SU-DHL-6 (cell line): ENCODE data around the gene AARS2.

ENCODE experiments used
- H2AFZ ChIP-seq: fragments of 200-600 bp; sonication (generic); 2 replicates; pipeline ENCODE4 v1.6.1; 2014; ENCODE audit warnings: low read depth, mild to moderate bottlenecking, moderate library complexity, mixed read lengths, antibody characterized with exemption, low read length; ENCODE audit not compliant: severe bottlenecking
- H3F3A ChIP-seq: fragments of 200-600 bp; shearing (Covaris generic); 2 replicates; pipeline ENCODE4 v1.6.0; 2016; ENCODE audit warnings: antibody characterized with exemption, mild to moderate bottlenecking; ENCODE audit not compliant: insufficient read depth
- H3K27ac ChIP-seq: fragments of 200-600 bp; sonication (generic); 2 replicates; pipeline ENCODE4 v1.5.1; 2016; ENCODE audit warnings: low read depth, mild to moderate bottlenecking, low read length, moderate library complexity, mixed read lengths
- H3K27me3 ChIP-seq: fragments of 200-600 bp; sonication (generic), shearing (Covaris generic); 2 replicates; pipeline ENCODE4 v1.6.0; 2014; ENCODE audit warnings: mild to moderate bottlenecking, low read length
- H3K36me3 ChIP-seq: fragments of 200-600 bp; sonication (generic); 2 replicates; pipeline ENCODE4 v1.6.1; 2014; ENCODE audit warnings: mild to moderate bottlenecking, low read length, mixed read lengths
- H3K4me2 ChIP-seq: fragments of 300-600, 200-600 bp; shearing (Covaris generic), sonication (generic); 2 replicates; pipeline ENCODE4 v1.6.0; 2014; ENCODE audit warnings: low read length, low read depth, mild to moderate bottlenecking; ENCODE audit not compliant: poor library complexity, severe bottlenecking
- H3K4me3 ChIP-seq: fragments of 200-600 bp; sonication (generic); 2 replicates; pipeline ENCODE4 v1.5.1; 2014; ENCODE audit warnings: antibody characterized with exemption, low read length, mild to moderate bottlenecking, mixed read lengths; ENCODE audit not compliant: insufficient read depth, poor library complexity, severe bottlenecking
- H3K79me2 ChIP-seq: fragments of 200-600 bp; sonication (generic); 2 replicates; pipeline ENCODE4 v1.6.1; 2014; ENCODE audit warnings: mild to moderate bottlenecking, low read length, moderate library complexity; ENCODE audit not compliant: insufficient read depth
- H3K9ac ChIP-seq: fragments of 200-600 bp; sonication (generic); 2 replicates; pipeline ENCODE4 v1.7.0; 2014; ENCODE audit warnings: mild to moderate bottlenecking, low read length
- H3K9me2 ChIP-seq: fragments of 200-600 bp; sonication (generic); replicated peaks from 2 replicates; pipeline ENCODE4 v1.6.1; 2014; ENCODE audit warnings: low read length; ENCODE audit not compliant: insufficient read depth
- H3K9me3 ChIP-seq: fragments of 200-600 bp; sonication (generic); 2 replicates; pipeline ENCODE4 v1.6.1; 2014; ENCODE audit warnings: low read length, mixed read lengths; ENCODE audit not compliant: insufficient read depth
- H4K20me1 ChIP-seq: fragments of 200-600 bp; sonication (generic); 2 replicates; pipeline ENCODE4 v1.6.1; 2014; ENCODE audit warnings: low read depth, mild to moderate bottlenecking, antibody characterized with exemption, low read length, moderate library complexity, mixed read lengths
- CTCF ChIP-seq: fragments of 200-600 bp; sonication (generic); IDR thresholded peaks from one replicate; pipeline ENCODE4 v1.5.1; 2017; ENCODE audit warnings: antibody characterized with exemption, mild to moderate bottlenecking, low read length, moderate library complexity; ENCODE audit not compliant: insufficient read depth, poor library complexity, severe bottlenecking
- EZH2phosphoT487 ChIP-seq: fragments of 200-600 bp; sonication (generic), shearing (Covaris generic); conservative IDR thresholded peaks from 2 replicates; pipeline ENCODE4 v1.6.1; 2018; ENCODE audit warnings: mild to moderate bottlenecking, antibody characterized with exemption, low read length, moderate library complexity, mixed read lengths

Gene AARS2

GRCh38 chr6:44333942-44334341, 20.8 kb upstream of the AARS2 start:
- H3K4me3 ChIP-seq = no peak overlapping the region
- H3F3A ChIP-seq = no peaks in the 10 kb centered on the region
- no peaks in the 10 kb centered on the region for H4K20me1 ChIP-seq
- TF ChIP-seq EZH2phosphoT487 (no peak), CTCF (no peak)
- no peaks in the 10 kb centered on the region for H3K9me2 ChIP-seq
- H3K9ac ChIP-seq = no peak overlapping the region
- no peaks in the 10 kb centered on the region for H3K79me2 ChIP-seq
- H3K27me3 ChIP-seq = no peaks in the 10 kb centered on the region
- H3K36me3 ChIP-seq = no peaks in the 10 kb centered on the region
- H3K4me2 ChIP-seq = no peak overlapping the region
- H3K9me3 ChIP-seq = no peaks in the 10 kb centered on the region
- H2AFZ ChIP-seq = no peak overlapping the region
- no peak overlapping the region for H3K27ac ChIP-seq

GRCh38 chr6:44333273-44333919, 20.2 kb upstream of the AARS2 start:
- H3K27ac ChIP-seq = no peak overlapping the region
- H2AFZ ChIP-seq = no peak overlapping the region
- no peaks in the 10 kb centered on the region for H3K27me3 ChIP-seq
- no peak overlapping the region for H3K9ac ChIP-seq
- no peak for TF ChIP-seq CTCF
- TF ChIP-seq EZH2phosphoT487 = no peak
- no peaks in the 10 kb centered on the region for H3F3A ChIP-seq
- H3K36me3 ChIP-seq = no peaks in the 10 kb centered on the region
- no peak overlapping the region for H3K4me3 ChIP-seq
- H4K20me1 ChIP-seq = no peaks in the 10 kb centered on the region
- H3K9me3 ChIP-seq = no peaks in the 10 kb centered on the region
- H3K4me2 ChIP-seq = no peak overlapping the region
- no peaks in the 10 kb centered on the region for H3K9me2 ChIP-seq
- no peaks in the 10 kb centered on the region for H3K79me2 ChIP-seq

GRCh38 chr6:44332585-44332984, 19.4 kb upstream of the AARS2 start:
- Histone ChIP-seq H3K9me2 (no peaks in the 10 kb centered on the region), H3K4me3 (no peak overlapping the region), H4K20me1 (no peaks in the 10 kb centered on the region), H3K9me3 (no peaks in the 10 kb centered on the region), H2AFZ (no peak overlapping the region), H3K79me2 (no peaks in the 10 kb centered on the region), H3F3A (no peaks in the 10 kb centered on the region), H3K4me2 (no peak overlapping the region), H3K27ac (no peak overlapping the region), H3K27me3 (no peaks in the 10 kb centered on the region), H3K36me3 (no peaks in the 10 kb centered on the region), H3K9ac (no peak overlapping the region)
- TF ChIP-seq EZH2phosphoT487 (no peak), CTCF (no peak)
